Stimulated activated naive CD4-positive, alpha-beta T cell treated with Interleukin-2 at 50 U/mL for 16 hours (primary cell): ENCODE data around the gene HBG1.

ENCODE experiments used
- DNase-seq: peaks from one replicate; lab custom pipeline; 2025; lab: John Stamatoyannopoulos, UW

The HBG1 gene

DNA sequence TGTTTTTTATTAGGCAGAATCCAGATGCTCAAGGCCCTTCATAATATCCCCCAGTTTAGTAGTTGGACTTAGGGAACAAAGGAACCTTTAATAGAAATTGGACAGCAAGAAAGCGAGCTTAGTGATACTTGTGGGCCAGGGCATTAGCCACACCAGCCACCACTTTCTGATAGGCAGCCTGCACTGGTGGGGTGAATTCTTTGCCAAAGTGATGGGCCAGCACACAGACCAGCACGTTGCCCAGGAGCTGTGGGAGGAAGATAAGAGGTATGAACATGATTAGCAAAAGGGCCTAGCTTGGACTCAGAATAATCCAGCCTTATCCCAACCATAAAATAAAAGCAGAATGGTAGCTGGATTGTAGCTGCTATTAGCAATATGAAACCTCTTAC, 24.2 kb downstream of the HBG1 start:
- no peak for DNase-seq

DNA sequence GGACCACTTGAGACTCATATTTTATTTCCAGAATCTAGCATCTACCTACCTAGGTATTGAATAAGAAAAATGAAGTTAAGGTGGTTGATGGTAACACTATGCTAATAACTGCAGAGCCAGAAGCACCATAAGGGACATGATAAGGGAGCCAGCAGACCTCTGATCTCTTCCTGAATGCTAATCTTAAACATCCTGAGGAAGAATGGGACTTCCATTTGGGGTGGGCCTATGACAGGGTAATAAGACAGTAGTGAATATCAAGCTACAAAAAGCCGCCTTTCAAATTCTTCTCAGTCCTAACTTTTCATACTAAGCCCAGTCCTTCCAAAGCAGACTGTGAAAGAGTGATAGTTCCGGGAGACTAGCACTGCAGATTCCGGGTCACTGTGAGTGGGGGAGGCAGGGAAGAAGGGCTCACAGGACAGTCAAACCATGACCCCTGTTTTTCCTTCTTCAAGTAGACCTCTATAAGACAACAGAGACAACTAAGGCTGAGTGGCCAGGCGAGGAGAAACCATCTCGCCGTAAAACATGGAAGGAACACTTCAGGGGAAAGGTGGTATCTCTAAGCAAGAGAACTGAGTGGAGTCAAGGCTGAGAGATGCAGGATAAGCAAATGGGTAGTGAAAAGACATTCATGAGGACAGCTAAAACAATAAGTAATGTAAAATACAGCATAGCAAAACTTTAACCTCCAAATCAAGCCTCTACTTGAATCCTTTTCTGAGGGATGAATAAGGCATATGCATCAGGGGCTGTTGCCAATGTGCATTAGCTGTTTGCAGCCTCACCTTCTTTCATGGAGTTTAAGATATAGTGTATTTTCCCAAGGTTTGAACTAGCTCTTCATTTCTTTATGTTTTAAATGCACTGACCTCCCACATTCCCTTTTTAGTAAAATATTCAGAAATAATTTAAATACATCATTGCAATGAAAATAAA, 24.8 kb downstream of the HBG1 start:
- no peak for DNase-seq

DNA sequence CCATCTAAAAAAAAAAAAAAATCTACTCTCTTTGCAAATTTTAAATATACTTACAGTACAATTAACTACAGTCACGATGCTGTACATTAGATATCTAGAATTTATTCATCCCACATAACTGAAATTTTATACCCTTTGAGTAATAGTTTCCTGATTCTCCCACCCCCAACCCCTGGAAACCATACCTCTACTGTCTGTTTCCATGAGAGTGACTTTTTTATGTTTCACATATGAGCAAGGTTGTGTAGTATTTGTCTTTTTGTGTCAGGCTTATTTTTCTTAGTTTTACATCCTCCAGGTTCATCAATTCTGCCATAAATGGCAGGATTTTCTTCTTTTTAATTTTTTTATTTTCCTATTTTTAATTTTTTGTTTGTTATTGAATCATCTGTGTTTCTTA, 26.0 kb downstream of the HBG1 start:
- no peak for DNase-seq

DNA sequence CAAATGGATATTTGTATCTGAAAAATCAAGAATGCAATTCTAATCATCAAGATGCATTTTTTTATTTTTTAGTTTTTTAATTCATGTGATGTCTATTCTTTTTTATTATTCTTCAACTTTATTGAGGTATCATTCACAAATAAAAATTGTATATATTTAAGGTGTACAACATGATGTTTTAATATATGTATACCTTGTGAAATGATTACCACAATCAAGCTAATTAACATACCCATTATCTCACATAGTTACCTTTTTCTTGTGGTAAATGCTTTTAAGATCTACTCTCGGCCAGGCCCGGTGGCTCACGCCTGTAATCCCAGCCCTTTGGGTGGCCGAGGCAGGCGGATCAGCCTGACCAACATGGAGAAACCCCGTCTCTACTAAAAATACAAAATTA, 26.5 kb downstream of the HBG1 start:
- DNase-seq: no peak

DNA sequence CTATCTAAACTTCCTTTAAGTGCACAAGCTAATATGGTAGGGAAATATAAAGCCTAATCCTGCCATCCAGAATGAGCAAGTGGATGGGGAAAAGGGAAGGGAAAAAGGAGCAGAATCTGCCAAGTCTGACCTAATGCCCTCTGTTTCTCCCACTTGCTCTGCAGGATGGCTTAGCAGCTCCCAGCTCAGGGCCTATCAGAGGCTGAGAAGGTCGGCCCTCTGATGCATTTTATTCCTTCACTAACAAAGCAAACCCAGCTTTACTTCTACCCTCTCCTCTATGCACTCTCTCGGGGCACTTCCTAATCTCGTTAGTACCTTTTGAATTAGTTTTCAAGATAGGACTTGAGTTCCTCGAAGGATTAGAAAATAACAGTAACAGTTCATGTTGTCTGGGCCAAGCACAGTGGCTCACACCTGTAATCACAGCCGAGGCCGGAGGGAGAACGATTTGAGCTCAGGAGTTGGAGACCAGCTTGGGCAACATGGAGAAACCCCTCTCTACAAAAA, 39.2 kb downstream of the HBG1 start:
- DNase-seq: no peak

DNA sequence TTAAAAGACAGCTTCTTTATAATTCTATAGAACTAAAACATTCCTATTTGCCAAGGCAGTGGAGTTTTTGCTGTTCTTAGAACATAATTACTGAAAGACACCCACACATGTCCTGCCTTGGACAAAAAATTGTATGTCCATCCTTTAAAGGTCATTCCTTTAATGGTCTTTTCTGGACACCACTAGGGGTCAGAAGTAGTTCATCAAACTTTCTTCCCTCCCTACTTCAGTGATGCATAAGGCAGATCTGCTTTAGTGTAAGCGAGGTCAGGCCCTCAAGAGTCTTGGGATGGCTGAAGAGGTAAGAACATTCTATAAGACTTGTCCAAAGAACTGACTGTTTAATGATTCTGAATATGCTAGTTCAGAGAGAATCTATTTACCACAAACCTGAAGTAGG, 44.9 kb downstream of the HBG1 start:
- DNase-seq: no peak

DNA sequence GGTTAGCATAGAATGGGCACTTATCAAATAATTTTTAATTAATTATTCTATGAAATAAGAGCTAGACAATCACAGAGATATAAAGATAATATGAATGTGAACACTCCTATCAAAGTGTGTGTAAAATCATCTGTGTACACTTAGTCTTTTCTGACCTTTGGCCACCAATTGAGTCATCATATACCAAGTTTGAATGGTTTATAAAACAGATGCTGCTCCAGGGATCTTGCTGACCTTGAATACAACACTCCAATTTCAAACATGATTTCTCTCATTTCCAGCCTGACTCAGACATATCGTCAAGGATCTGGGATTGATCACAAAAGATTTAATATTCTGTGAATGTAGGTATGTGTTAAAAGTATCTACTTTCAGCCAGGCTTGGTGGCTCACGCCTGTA, 46.3 kb downstream of the HBG1 start:
- DNase-seq: no peak

DNA sequence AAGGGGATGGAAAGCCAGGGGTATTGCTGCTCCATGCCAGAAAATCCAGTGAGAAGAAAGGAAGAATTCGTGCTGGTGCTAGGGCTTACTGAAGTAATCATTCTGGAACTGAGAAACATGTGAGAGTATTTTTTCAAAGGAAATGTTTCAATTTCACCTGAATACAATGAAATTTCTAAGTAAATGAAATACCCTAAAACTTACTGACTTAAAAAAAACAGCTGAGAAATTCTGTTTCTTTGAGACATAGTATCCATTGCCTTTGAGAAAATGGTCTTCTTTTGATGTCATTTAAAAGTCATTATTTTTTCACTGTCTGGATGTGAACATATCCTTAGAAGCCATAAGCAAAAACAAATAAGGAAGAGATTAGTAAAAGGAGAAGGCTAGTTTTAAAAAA, 49.1 kb downstream of the HBG1 start, which contains the start of gene OR51V1:
TSS of gene OR51V1 (minus strand) at position 101 of the 400 bp plus-strand sequence. CDS start at position 101, 0 bp downstream.
- no peak for DNase-seq

DNA sequence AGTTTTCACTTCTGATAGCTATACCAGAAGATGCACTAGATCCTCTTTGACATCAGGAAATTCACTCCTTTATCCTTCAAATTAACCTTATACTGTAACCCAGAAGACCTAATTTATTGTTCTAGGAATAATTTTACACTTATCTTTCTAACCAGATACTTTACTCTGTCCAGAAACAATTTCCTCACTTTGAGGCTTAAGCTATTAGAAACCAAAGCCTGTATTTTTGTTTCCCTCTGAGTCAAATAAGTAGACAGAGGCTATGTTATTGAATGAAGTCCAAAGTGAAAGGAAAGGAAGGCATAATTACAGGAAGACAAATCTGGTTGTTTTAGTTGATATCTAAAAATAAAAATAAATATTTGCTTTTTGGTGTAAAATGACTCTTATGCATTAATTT, 51.4 kb downstream of the HBG1 start:
- no peak for DNase-seq
